GM18861 (cell line): ENCODE results near the gene NHLRC4.
A peak's percentile ranks its signal among the peaks of the same experiment; 100 is the strongest.

Source experiments
- ATAC-seq: cut with Tn5 transposase; IDR thresholded peaks from one replicate; pipeline ENCODE4 v1.9.1; 2021; ENCODE audit not compliant: unreplicated experiment

NHLRC4 gene

GRCh38 chr16:582614-583331, 16.0 kb downstream of the NHLRC4 start:
- no peak for ATAC-seq

GRCh38 chr16:583470-583814, 16.6 kb downstream of the NHLRC4 start:
- no peak for ATAC-seq

- ATAC-seq = no peak
Measured at GRCh38 chr16:583815-584591, 17.2 kb downstream of the NHLRC4 start.

GRCh38 chr16:585351-585750, 18.5 kb downstream of the NHLRC4 start:
- no peak for ATAC-seq

GRCh38 chr16:586047-586644, 19.3 kb downstream of the NHLRC4 start:
- no peak for ATAC-seq

- no peak for ATAC-seq
Measured at GRCh38 chr16:586645-587590, 20.1 kb downstream of the NHLRC4 start.

- ATAC-seq = no peak
Measured at GRCh38 chr16:588639-588888, 21.8 kb downstream of the NHLRC4 start.

- ATAC-seq = peak; percentile 59
Measured at GRCh38 chr16:588889-589657, 22.3 kb downstream of the NHLRC4 start.

GRCh38 chr16:589658-590187, 22.9 kb downstream of the NHLRC4 start, which contains the start of gene RAB40C:
Gene RAB40C (plus strand): TSS chr16:590066. CDS start chr16:590292, 226 bp downstream.
- ATAC-seq = peak; percentile 49

GRCh38 chr16:590188-590814, 23.5 kb downstream of the NHLRC4 start:
- no peak for ATAC-seq

GRCh38 chr16:590815-591200, 24.0 kb downstream of the NHLRC4 start:
- no peak for ATAC-seq

GRCh38 chr16:591231-591630, 24.4 kb downstream of the NHLRC4 start:
- no peak for ATAC-seq

GRCh38 chr16:591892-592517, 25.2 kb downstream of the NHLRC4 start:
- no peak for ATAC-seq

GRCh38 chr16:592518-593306, 25.9 kb downstream of the NHLRC4 start:
- no peak for ATAC-seq

- no peak for ATAC-seq
Measured at GRCh38 chr16:593406-593805, 26.6 kb downstream of the NHLRC4 start.

- ATAC-seq = no peak
Measured at GRCh38 chr16:593807-594206, 27.0 kb downstream of the NHLRC4 start.

- ATAC-seq = no peak
Measured at GRCh38 chr16:595094-595528, 28.3 kb downstream of the NHLRC4 start.

- ATAC-seq = no peak
Measured at GRCh38 chr16:595942-596735, 29.3 kb downstream of the NHLRC4 start.
